HUES64 (cell line): Measurements from ENCODE around the gene USP49.
A peak's percentile ranks its signal among the peaks of the same experiment; 100 is the strongest.

Experiments
- H3K27ac ChIP-seq: 2 replicates; pipeline ENCODE4 v1.7.0; 2013; ENCODE audit warnings: low read depth, low read length, inconsistent platforms
- H3K27me3 ChIP-seq: 2 replicates; pipeline ENCODE4 v1.6.1; 2013; ENCODE audit warnings: mild to moderate bottlenecking, low read length; ENCODE audit not compliant: insufficient read depth
- H3K36me3 ChIP-seq: 2 replicates; pipeline ENCODE4 v1.6.1; 2013; ENCODE audit warnings: mild to moderate bottlenecking, low read length; ENCODE audit not compliant: insufficient read depth
- H3K4me1 ChIP-seq: 2 replicates; pipeline ENCODE4 v1.6.1; 2013; ENCODE audit warnings: mild to moderate bottlenecking, low read length, moderate library complexity; ENCODE audit not compliant: insufficient read depth
- H3K4me3 ChIP-seq: 2 replicates; pipeline ENCODE4 v1.5.1; 2013; ENCODE audit warnings: mild to moderate bottlenecking, low read length, moderate library complexity
- H3K9ac ChIP-seq: 2 replicates; pipeline ENCODE4 v1.6.1; 2013; ENCODE audit warnings: mild to moderate bottlenecking, low read depth, low read length
- H3K9me3 ChIP-seq: 2 replicates; pipeline ENCODE4 v1.6.1; 2013; ENCODE audit warnings: low read depth, low read length; ENCODE audit not compliant: insufficient read depth
- WGBS: fragments of 150-250, 120-280 bp; methylation state at CpG from one replicate; pipeline ENCODE4 v1.1.7; 2013; ENCODE audit warnings: missing lambda C conversion rate; 5-methylcytosine and 5-hydroxymethylcytosine counted together

USP49 gene

GRCh38 chr6:41805830-41806774 lies 89.1 kb downstream of the USP49 start:
- WGBS, result 96% methylated on average over 74 of the region's 74 CpGs
- peaks cover 19% of the 10 kb centered on the region for H3K36me3 ChIP-seq
- no peak overlapping the region for H3K9ac ChIP-seq
- no peaks in the 10 kb centered on the region for H3K4me1 ChIP-seq
- no peaks in the 10 kb centered on the region for H3K9me3 ChIP-seq
- no peak overlapping the region for H3K4me3 ChIP-seq
- no peaks in the 10 kb centered on the region for H3K27me3 ChIP-seq
- H3K27ac ChIP-seq, result no peak overlapping the region

GRCh38 chr6:41801380-41801779 lies 93.8 kb downstream of the USP49 start:
- peaks cover 49% of the 10 kb centered on the region for H3K36me3 ChIP-seq

GRCh38 chr6:41799559-41799911 lies 95.6 kb downstream of the USP49 start:
- no peaks in the 10 kb centered on the region for H3K27me3 ChIP-seq
- WGBS, result 89% methylated on average over 2 of the region's 2 CpGs
- peaks cover 49% of the 10 kb centered on the region for H3K36me3 ChIP-seq
- H3K9me3 ChIP-seq, result no peaks in the 10 kb centered on the region
- H3K27ac ChIP-seq, result no peak overlapping the region
- H3K4me3 ChIP-seq, result no peak overlapping the region
- no peak overlapping the region for H3K9ac ChIP-seq
- no peaks in the 10 kb centered on the region for H3K4me1 ChIP-seq

More at GRCh38 chr6:41801380-41801779, 93.8 kb downstream of the USP49 start:
- Histone ChIP-seq H3K9me3 (no peaks in the 10 kb centered on the region), H3K9ac (no peak overlapping the region), H3K4me3 (no peak overlapping the region), H3K4me1 (no peaks in the 10 kb centered on the region), H3K27me3 (no peaks in the 10 kb centered on the region), H3K27ac (no peak overlapping the region)
- WGBS, result 89% methylated on average over 2 of the region's 2 CpGs

GRCh38 chr6:41798901-41799558 lies 96.1 kb downstream of the USP49 start:
- Histone ChIP-seq H3K4me1 (no peaks in the 10 kb centered on the region), H3K36me3 (peaks cover 50% of the 10 kb centered on the region), H3K27me3 (no peaks in the 10 kb centered on the region), H3K9ac (no peak overlapping the region), H3K27ac (no peak overlapping the region), H3K9me3 (no peaks in the 10 kb centered on the region), H3K4me3 (no peak overlapping the region)
- 96% methylated on average over 7 of the region's 7 CpGs for WGBS

- WGBS, result 93% methylated on average over 2 of the region's 2 CpGs
- no peak overlapping the region for H3K9ac ChIP-seq
- H3K27me3 ChIP-seq, result no peaks in the 10 kb centered on the region
- no peak overlapping the region for H3K4me3 ChIP-seq
- no peak overlapping the region for H3K27ac ChIP-seq
- no peaks in the 10 kb centered on the region for H3K4me1 ChIP-seq
- H3K36me3 ChIP-seq, result peaks cover 66% of the 10 kb centered on the region
- H3K9me3 ChIP-seq, result no peaks in the 10 kb centered on the region
Measured at GRCh38 chr6:41796474-41796873, 98.7 kb downstream of the USP49 start.

GRCh38 chr6:41791984-41792383 lies 103.2 kb downstream of the USP49 start:
- H3K9ac ChIP-seq, result no peak overlapping the region
- H3K4me3 ChIP-seq, result no peak overlapping the region
- no peaks in the 10 kb centered on the region for H3K27me3 ChIP-seq
- no peak overlapping the region for H3K27ac ChIP-seq
- H3K4me1 ChIP-seq, result no peaks in the 10 kb centered on the region
- WGBS, result 95% methylated on average over 4 of the region's 4 CpGs
- H3K9me3 ChIP-seq, result no peaks in the 10 kb centered on the region
- H3K36me3 ChIP-seq, result peaks cover 64% of the 10 kb centered on the region

GRCh38 chr6:41791305-41791704 lies 103.9 kb downstream of the USP49 start:
- Histone ChIP-seq H3K9ac (no peak overlapping the region), H3K36me3 (peaks cover 59% of the 10 kb centered on the region), H3K27me3 (peaks cover under 1% of the 10 kb centered on the region; the same call in 1 of the 2 replicates), H3K27ac (no peak overlapping the region), H3K4me3 (no peak overlapping the region), H3K4me1 (no peaks in the 10 kb centered on the region), H3K9me3 (no peaks in the 10 kb centered on the region)
- WGBS, result 100% methylated on average over 1 of the region's 1 CpG

GRCh38 chr6:41790045-41790444 lies 105.1 kb downstream of the USP49 start:
- Histone ChIP-seq H3K9me3 (no peaks in the 10 kb centered on the region), H3K27ac (no peak overlapping the region), H3K9ac (no peak overlapping the region), H3K4me1 (no peaks in the 10 kb centered on the region), H3K36me3 (peaks cover 49% of the 10 kb centered on the region), H3K4me3 (no peak overlapping the region), H3K27me3 (peaks cover 13% of the 10 kb centered on the region)
- WGBS, result 100% methylated on average over 1 of the region's 1 CpG

GRCh38 chr6:41789390-41789724 lies 105.8 kb downstream of the USP49 start:
- Histone ChIP-seq H3K4me3 (no peak overlapping the region), H3K9ac (no peak overlapping the region), H3K27me3 (peaks cover 20% of the 10 kb centered on the region), H3K27ac (no peak overlapping the region), H3K9me3 (no peaks in the 10 kb centered on the region), H3K36me3 (peaks cover 47% of the 10 kb centered on the region), H3K4me1 (0 out of 2 replicates have a peak, but pooled peaks cover 3% of the 10 kb centered on the region)
- WGBS, result 95% methylated on average over 3 of the region's 3 CpGs

- Histone ChIP-seq H3K27ac (peak within 1 kb of the TSS; percentile 90), H3K9ac (peak within 1 kb of the TSS; percentile 98), H3K9me3 (no peaks in the 10 kb centered on the region), H3K4me1 (0 out of 2 replicates have a peak, but pooled peaks cover 3% of the 10 kb centered on the region), H3K36me3 (peaks cover 36% of the 10 kb centered on the region), H3K4me3 (peak within 1 kb of the TSS; percentile 98), H3K27me3 (peaks cover 39% of the 10 kb centered on the region)
- WGBS, result under 1% methylated on average over 55 of the region's 55 CpGs
Measured at GRCh38 chr6:41787219-41787917, 107.8 kb downstream of the USP49 start, which contains the start of gene TOMM6. TOMM6 (plus strand) TSS chr6:41787694; CDS start chr6:41787698, 4 bp downstream.
